WTC11 (cell line): ENCODE data around the gene KLF7. TPM values are rescaled to one million over a fixed set of nuclear protein-coding genes. Genes with fewer than 3 reads are reported as not detected.

Source experiments
- ATAC-seq: fragments of 200-7000 bp; cut with Tn5 transposase; 2 replicates; pipeline ENCODE4 v1.10.0; 2021; ENCODE audit warnings: mild to moderate bottlenecking, moderate library complexity
- CTCF ChIA-PET: fragments of 300-600 bp; sonication (Branson Sonifier 250); formaldehyde crosslinking; loops from one replicate; lab custom pipeline; 2021; ENCODE audit warnings: antibody characterized with exemption; lab: Charles Lee
- POLR2A ChIA-PET: fragments of 350-600 bp; sonication (Branson Sonifier 250); formaldehyde crosslinking; loops from one replicate; lab custom pipeline; 2021; ENCODE audit warnings: antibody characterized with exemption; lab: Charles Lee
- DNase-seq: peaks from one replicate; pipeline ENCODE4 v3.0.0; 2021; ENCODE audit warnings: low spot score
- H3K27ac Mint-ChIP-seq: 2 replicates; pipeline ENCODE4 v1.8.0; 2021; ENCODE audit warnings: mixed read lengths
- H3K27me3 Mint-ChIP-seq: 2 replicates; pipeline ENCODE4 v1.8.0; 2021; ENCODE audit warnings: low read depth, mild to moderate bottlenecking, moderate library complexity, mixed read lengths
- H3K36me3 Mint-ChIP-seq: 2 replicates; pipeline ENCODE4 v1.8.0; 2021; ENCODE audit warnings: mixed read lengths
- H3K4me1 Mint-ChIP-seq: 2 replicates; pipeline ENCODE4 v1.8.0; 2022; ENCODE audit warnings: mixed read lengths
- H3K4me3 Mint-ChIP-seq: 2 replicates; pipeline ENCODE4 v1.8.0; 2021; ENCODE audit warnings: mild to moderate bottlenecking, moderate library complexity, mixed read lengths
- H3K9me3 Mint-ChIP-seq: 2 replicates; pipeline ENCODE4 v1.8.0; 2021; ENCODE audit warnings: mixed read lengths
- EMX1 ChIP-seq: fragments of 250-450 bp; sonication (Bioruptor Pico); IDR thresholded peaks from 2 replicates; pipeline ENCODE4 v1.8.0; 2021; ENCODE audit warnings: mild to moderate bottlenecking
- KAT7 ChIP-seq: sonication (generic); formaldehyde crosslinking; IDR thresholded peaks from 2 replicates; pipeline ENCODE4 v1.8.1; 2023; ENCODE audit warnings: missing genetic modification reagents, mild to moderate bottlenecking, borderline replicate concordance
- NR1H2 ChIP-seq: sonication (generic); formaldehyde crosslinking; IDR thresholded peaks from 2 replicates; pipeline ENCODE4 v1.9.0; 2021; ENCODE audit warnings: mild to moderate bottlenecking, moderate library complexity, missing genetic modification reagents
- OVOL2 ChIP-seq: fragments of 250-450 bp; sonication (Bioruptor Pico); IDR thresholded peaks from 2 replicates; pipeline ENCODE4 v1.9.0; 2021; ENCODE audit warnings: mild to moderate bottlenecking, borderline replicate concordance
- RELA ChIP-seq: sonication (generic); formaldehyde crosslinking; IDR thresholded peaks from 2 replicates; pipeline ENCODE4 v1.8.1; 2022; ENCODE audit warnings: missing genetic modification reagents, mild to moderate bottlenecking, borderline replicate concordance
- SMAD3 ChIP-seq: sonication (generic); formaldehyde crosslinking; IDR thresholded peaks from 2 replicates; pipeline ENCODE4 v1.8.0; 2022; ENCODE audit warnings: missing genetic modification reagents, mild to moderate bottlenecking, borderline replicate concordance
- SMAD4 ChIP-seq: sonication (generic); formaldehyde crosslinking; IDR thresholded peaks from 2 replicates; pipeline ENCODE4 v1.8.0; 2022; ENCODE audit warnings: mild to moderate bottlenecking, missing genetic modification reagents
- ZNF138 ChIP-seq: sonication (generic); formaldehyde crosslinking; conservative IDR thresholded peaks from 2 replicates; pipeline ENCODE4 v1.8.1; 2022; ENCODE audit warnings: mild to moderate bottlenecking, moderate library complexity, missing genetic modification reagents
- ZNF219 ChIP-seq: sonication (generic); formaldehyde crosslinking; IDR thresholded peaks from 2 replicates; pipeline ENCODE4 v1.8.0; 2023; ENCODE audit warnings: missing genetic modification reagents, mild to moderate bottlenecking, borderline replicate concordance
- ZNF232 ChIP-seq: sonication (generic); formaldehyde crosslinking; IDR thresholded peaks from 2 replicates; pipeline ENCODE4 v1.8.0; 2022; ENCODE audit warnings: mild to moderate bottlenecking, missing genetic modification reagents
- ZNF416 ChIP-seq: fragments of 250-450 bp; sonication (Bioruptor Pico); IDR thresholded peaks from 2 replicates; pipeline ENCODE4 v1.9.0; 2021; ENCODE audit warnings: mild to moderate bottlenecking, inconsistent platforms
- total RNA-seq: library from RNA; stranded (reverse); gene quantifications from 3 replicates; pipeline ENCODE4 v1.2.3, GENCODE V29; 2021
- TF ChIP-seq, protein P1 (sequence below): fragments of 250-450 bp; sonication (Bioruptor Pico); IDR thresholded peaks from 2 replicates; pipeline ENCODE4 v1.9.0; 2021; ENCODE audit warnings: mild to moderate bottlenecking
- TF ChIP-seq, protein P2 (sequence below): sonication (generic); formaldehyde crosslinking; IDR thresholded peaks from 2 replicates; pipeline ENCODE4 v1.8.1; 2022; ENCODE audit warnings: missing genetic modification reagents, borderline replicate concordance
- TF ChIP-seq, protein P3 (sequence below): sonication (generic); formaldehyde crosslinking; IDR thresholded peaks from 2 replicates; pipeline ENCODE4 v1.8.0; 2023; ENCODE audit warnings: missing genetic modification reagents
- TF ChIP-seq, protein P4 (sequence below): sonication (generic); formaldehyde crosslinking; IDR thresholded peaks from 2 replicates; pipeline ENCODE4 v1.8.0; 2022; ENCODE audit warnings: missing genetic modification reagents
- TF ChIP-seq, protein P5 (sequence below): fragments of 250-450 bp; sonication (Bioruptor Pico); IDR thresholded peaks from 2 replicates; pipeline ENCODE4 v1.8.0; 2021; ENCODE audit warnings: mild to moderate bottlenecking
- TF ChIP-seq, protein P6 (sequence below): sonication (generic); formaldehyde crosslinking; IDR thresholded peaks from 2 replicates; pipeline ENCODE4 v1.8.0; 2022; ENCODE audit warnings: mild to moderate bottlenecking, missing genetic modification reagents
- TF ChIP-seq, protein P7 (sequence below): fragments of 250-450 bp; sonication (Bioruptor Pico); IDR thresholded peaks from 2 replicates; pipeline ENCODE4 v1.9.0; 2021; ENCODE audit warnings: moderate library complexity, mild to moderate bottlenecking, inconsistent platforms, borderline replicate concordance

KLF7 gene
- total RNA-seq, 1 experiment from 2014 or later, result 25.4 TPM

DNA sequence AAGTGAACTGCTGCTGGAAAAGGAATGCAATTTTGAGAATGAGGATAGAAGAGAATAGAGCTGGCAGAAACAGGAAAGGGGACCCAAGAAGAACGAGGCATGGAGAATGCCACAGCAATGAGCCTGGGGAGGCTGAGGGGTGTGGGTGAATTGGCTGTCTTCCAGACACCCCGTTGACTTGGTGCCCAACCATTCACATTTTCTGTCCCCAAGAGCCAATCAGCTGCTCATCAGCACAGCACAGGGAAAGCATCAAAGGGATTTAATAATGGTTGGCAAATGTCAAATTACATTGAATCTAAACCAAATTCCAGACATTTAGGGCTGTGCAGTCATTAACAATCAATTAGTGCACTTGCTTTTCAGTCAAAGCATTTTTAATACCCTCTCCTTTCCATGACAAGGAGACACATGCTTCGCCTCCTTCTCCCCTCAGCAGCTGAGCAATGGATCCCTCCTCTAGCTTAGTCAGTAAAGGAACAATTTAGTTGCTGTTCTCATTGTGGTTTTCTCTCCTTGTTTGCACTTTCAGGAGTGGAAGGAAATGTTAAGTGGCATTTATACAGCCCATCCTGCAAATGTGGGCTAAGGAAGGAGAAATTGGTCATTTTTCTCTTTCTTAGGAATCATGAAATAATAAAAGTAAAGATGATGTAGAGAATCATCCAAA, 98.8 kb downstream of the KLF7 start:
- ATAC-seq (no peak), DNase-seq (no peak)
- ChIA-PET POLR2A (no interaction called here), CTCF (interaction anchor here (1.4 kb wide), 1 partner anchor 25 kb away, joined by 3 read pairs; no protein-coding TSS in a partner anchor)
- H3K27me3 Mint-ChIP-seq, result no peaks in the 10 kb centered on the region
- no peaks in the 10 kb centered on the region for H3K9me3 Mint-ChIP-seq
- H3K36me3 Mint-ChIP-seq, result no peaks in the 10 kb centered on the region
- H3K4me3 Mint-ChIP-seq, result no peak overlapping the region
- TF ChIP-seq, protein P1, sequence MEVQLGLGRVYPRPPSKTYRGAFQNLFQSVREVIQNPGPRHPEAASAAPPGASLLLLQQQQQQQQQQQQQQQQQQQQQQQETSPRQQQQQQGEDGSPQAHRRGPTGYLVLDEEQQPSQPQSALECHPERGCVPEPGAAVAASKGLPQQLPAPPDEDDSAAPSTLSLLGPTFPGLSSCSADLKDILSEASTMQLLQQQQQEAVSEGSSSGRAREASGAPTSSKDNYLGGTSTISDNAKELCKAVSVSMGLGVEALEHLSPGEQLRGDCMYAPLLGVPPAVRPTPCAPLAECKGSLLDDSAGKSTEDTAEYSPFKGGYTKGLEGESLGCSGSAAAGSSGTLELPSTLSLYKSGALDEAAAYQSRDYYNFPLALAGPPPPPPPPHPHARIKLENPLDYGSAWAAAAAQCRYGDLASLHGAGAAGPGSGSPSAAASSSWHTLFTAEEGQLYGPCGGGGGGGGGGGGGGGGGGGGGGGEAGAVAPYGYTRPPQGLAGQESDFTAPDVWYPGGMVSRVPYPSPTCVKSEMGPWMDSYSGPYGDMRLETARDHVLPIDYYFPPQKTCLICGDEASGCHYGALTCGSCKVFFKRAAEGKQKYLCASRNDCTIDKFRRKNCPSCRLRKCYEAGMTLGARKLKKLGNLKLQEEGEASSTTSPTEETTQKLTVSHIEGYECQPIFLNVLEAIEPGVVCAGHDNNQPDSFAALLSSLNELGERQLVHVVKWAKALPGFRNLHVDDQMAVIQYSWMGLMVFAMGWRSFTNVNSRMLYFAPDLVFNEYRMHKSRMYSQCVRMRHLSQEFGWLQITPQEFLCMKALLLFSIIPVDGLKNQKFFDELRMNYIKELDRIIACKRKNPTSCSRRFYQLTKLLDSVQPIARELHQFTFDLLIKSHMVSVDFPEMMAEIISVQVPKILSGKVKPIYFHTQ (CRISPR knock-in tag), result no peak
- no peak for TF ChIP-seq NR1H2 (CRISPR knock-in tag)
- TF ChIP-seq OVOL2 (CRISPR knock-in tag), result no peak
- TF ChIP-seq ZNF232 (CRISPR knock-in tag), result no peak
- TF ChIP-seq, protein P2, sequence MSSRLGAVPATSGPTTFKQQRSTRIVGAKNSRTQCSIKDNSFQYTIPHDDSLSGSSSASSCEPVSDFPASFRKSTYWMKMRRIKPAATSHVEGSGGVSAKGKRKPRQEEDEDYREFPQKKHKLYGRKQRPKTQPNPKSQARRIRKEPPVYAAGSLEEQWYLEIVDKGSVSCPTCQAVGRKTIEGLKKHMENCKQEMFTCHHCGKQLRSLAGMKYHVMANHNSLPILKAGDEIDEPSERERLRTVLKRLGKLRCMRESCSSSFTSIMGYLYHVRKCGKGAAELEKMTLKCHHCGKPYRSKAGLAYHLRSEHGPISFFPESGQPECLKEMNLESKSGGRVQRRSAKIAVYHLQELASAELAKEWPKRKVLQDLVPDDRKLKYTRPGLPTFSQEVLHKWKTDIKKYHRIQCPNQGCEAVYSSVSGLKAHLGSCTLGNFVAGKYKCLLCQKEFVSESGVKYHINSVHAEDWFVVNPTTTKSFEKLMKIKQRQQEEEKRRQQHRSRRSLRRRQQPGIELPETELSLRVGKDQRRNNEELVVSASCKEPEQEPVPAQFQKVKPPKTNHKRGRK (CRISPR knock-in tag), result no peak
- TF ChIP-seq, protein P3, sequence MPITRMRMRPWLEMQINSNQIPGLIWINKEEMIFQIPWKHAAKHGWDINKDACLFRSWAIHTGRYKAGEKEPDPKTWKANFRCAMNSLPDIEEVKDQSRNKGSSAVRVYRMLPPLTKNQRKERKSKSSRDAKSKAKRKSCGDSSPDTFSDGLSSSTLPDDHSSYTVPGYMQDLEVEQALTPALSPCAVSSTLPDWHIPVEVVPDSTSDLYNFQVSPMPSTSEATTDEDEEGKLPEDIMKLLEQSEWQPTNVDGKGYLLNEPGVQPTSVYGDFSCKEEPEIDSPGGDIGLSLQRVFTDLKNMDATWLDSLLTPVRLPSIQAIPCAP (CRISPR knock-in tag), result no peak
- TF ChIP-seq SMAD4 (CRISPR knock-in tag), result no peak
- H3K4me1 Mint-ChIP-seq, result peaks cover 11% of the 10 kb centered on the region
- no peak overlapping the region for H3K27ac Mint-ChIP-seq

DNA sequence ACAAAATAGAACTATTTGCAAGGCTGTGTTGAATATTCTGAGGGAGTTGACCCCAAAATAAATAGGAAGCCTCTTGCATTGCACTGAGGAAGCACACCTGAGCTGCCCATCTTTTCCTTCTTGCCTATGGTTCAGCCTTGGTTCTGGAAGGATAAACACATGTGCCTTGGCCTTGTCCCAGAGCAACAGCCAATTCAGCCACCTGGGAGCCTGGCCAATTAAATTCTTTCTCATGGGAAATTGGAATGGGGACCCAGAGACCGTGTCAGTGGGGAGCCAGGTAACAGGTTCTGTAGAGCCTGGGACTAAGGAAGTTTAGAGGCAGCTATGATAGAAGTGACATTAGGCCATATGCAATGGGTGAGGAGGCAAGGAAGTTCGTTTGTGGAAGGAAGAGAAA, 99.6 kb downstream of the KLF7 start:
- POLR2A ChIA-PET, result no interaction called here
- no peaks in the 10 kb centered on the region for H3K36me3 Mint-ChIP-seq
- no peak overlapping the region for H3K27ac Mint-ChIP-seq
- DNase-seq (no peak), ATAC-seq (no peak)
- H3K27me3 Mint-ChIP-seq, result no peaks in the 10 kb centered on the region
- CTCF ChIA-PET, result interaction anchor here (1.4 kb wide), 1 partner anchor 26 kb away, joined by 3 read pairs; no protein-coding TSS in a partner anchor
- H3K4me3 Mint-ChIP-seq, result no peak overlapping the region
- no peaks in the 10 kb centered on the region for H3K9me3 Mint-ChIP-seq
- peaks cover 11% of the 10 kb centered on the region for H3K4me1 Mint-ChIP-seq
- TF ChIP-seq, protein P4, sequence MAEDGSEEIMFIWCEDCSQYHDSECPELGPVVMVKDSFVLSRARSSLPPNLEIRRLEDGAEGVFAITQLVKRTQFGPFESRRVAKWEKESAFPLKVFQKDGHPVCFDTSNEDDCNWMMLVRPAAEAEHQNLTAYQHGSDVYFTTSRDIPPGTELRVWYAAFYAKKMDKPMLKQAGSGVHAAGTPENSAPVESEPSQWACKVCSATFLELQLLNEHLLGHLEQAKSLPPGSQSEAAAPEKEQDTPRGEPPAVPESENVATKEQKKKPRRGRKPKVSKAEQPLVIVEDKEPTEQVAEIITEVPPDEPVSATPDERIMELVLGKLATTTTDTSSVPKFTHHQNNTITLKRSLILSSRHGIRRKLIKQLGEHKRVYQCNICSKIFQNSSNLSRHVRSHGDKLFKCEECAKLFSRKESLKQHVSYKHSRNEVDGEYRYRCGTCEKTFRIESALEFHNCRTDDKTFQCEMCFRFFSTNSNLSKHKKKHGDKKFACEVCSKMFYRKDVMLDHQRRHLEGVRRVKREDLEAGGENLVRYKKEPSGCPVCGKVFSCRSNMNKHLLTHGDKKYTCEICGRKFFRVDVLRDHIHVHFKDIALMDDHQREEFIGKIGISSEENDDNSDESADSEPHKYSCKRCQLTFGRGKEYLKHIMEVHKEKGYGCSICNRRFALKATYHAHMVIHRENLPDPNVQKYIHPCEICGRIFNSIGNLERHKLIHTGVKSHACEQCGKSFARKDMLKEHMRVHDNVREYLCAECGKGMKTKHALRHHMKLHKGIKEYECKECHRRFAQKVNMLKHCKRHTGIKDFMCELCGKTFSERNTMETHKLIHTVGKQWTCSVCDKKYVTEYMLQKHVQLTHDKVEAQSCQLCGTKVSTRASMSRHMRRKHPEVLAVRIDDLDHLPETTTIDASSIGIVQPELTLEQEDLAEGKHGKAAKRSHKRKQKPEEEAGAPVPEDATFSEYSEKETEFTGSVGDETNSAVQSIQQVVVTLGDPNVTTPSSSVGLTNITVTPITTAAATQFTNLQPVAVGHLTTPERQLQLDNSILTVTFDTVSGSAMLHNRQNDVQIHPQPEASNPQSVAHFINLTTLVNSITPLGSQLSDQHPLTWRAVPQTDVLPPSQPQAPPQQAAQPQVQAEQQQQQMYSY (CRISPR knock-in tag), result no peak
- no peak for TF ChIP-seq SMAD3 (CRISPR knock-in tag)
- TF ChIP-seq ZNF416, result no peak
- no peak for TF ChIP-seq KAT7
- no peak for TF ChIP-seq ZNF138 (CRISPR knock-in tag)
- TF ChIP-seq, protein P5, sequence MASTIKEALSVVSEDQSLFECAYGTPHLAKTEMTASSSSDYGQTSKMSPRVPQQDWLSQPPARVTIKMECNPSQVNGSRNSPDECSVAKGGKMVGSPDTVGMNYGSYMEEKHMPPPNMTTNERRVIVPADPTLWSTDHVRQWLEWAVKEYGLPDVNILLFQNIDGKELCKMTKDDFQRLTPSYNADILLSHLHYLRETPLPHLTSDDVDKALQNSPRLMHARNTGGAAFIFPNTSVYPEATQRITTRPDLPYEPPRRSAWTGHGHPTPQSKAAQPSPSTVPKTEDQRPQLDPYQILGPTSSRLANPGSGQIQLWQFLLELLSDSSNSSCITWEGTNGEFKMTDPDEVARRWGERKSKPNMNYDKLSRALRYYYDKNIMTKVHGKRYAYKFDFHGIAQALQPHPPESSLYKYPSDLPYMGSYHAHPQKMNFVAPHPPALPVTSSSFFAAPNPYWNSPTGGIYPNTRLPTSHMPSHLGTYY (CRISPR knock-in tag), result no peak
- TF ChIP-seq, protein P6, sequence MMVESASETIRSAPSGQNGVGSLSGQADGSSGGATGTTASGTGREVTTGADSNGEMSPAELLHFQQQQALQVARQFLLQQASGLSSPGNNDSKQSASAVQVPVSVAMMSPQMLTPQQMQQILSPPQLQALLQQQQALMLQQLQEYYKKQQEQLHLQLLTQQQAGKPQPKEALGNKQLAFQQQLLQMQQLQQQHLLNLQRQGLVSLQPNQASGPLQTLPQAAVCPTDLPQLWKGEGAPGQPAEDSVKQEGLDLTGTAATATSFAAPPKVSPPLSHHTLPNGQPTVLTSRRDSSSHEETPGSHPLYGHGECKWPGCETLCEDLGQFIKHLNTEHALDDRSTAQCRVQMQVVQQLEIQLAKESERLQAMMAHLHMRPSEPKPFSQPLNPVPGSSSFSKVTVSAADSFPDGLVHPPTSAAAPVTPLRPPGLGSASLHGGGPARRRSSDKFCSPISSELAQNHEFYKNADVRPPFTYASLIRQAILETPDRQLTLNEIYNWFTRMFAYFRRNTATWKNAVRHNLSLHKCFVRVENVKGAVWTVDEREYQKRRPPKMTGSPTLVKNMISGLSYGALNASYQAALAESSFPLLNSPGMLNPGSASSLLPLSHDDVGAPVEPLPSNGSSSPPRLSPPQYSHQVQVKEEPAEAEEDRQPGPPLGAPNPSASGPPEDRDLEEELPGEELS (CRISPR knock-in tag), result no peak
- TF ChIP-seq, protein P7, sequence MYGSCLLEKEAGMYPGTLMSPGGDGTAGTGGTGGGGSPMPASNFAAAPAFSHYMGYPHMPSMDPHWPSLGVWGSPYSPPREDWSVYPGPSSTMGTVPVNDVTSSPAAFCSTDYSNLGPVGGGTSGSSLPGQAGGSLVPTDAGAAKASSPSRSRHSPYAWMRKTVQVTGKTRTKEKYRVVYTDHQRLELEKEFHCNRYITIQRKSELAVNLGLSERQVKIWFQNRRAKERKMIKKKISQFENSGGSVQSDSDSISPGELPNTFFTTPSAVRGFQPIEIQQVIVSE (CRISPR knock-in tag), result no peak
- no peak for TF ChIP-seq RELA (CRISPR knock-in tag)
- TF ChIP-seq ZNF219 (CRISPR knock-in tag), result no peak
- no peak for TF ChIP-seq EMX1 (CRISPR knock-in tag)
